ENCODE data around the gene KCNN3. TPM values are rescaled to one million over a fixed set of nuclear protein-coding genes. Genes with fewer than 3 reads are reported as not detected.

KCNN3 gene
- total RNA-seq, 1 experiment from 2014 or later: not detected

GRCh38 chr1:154729577-154729976, 140.5 kb downstream of the KCNN3 start:
- Mint-ChIP-seq H3K36me3 (ENCODE audit: insufficient read depth, unreplicated experiment) (peaks cover 3% of the 10 kb centered on the region), H3K4me3 (ENCODE audit: low read depth, unreplicated experiment) (no peak overlapping the region), H3K27me3 (ENCODE audit: unreplicated experiment) (peaks cover 6% of the 10 kb centered on the region), H3K9me3 (ENCODE audit: low read depth, unreplicated experiment) (no peaks in the 10 kb centered on the region), H3K4me1 (ENCODE audit: low read depth, unreplicated experiment) (peaks cover 24% of the 10 kb centered on the region), H3K27ac (ENCODE audit: unreplicated experiment) (peak overlapping the region; percentile 67)
- BruUV-seq (replicated peaks): no TSS peak
- CTCF ChIA-PET: interaction anchor here (0.8 kb wide), 1 partner anchor 15 kb away, joined by 3 read pairs; no protein-coding TSS in a partner anchor
- no peak for TF ChIP-seq CTCF (IDR thresholded peaks at IDR 0.05; ENCODE audit: unreplicated experiment)
- intact Hi-C loops (cut with micrococcal nuclease; ENCODE audit: unreplicated experiment): no loop called here
- no peak for DNase-seq

GRCh38 chr1:154729031-154729442, 141.0 kb downstream of the KCNN3 start:
- Mint-ChIP-seq H3K36me3 (ENCODE audit: insufficient read depth, unreplicated experiment) (peaks cover 3% of the 10 kb centered on the region), H3K4me1 (ENCODE audit: low read depth, unreplicated experiment) (peaks cover 24% of the 10 kb centered on the region), H3K27me3 (ENCODE audit: unreplicated experiment) (peaks cover under 1% of the 10 kb centered on the region), H3K9me3 (ENCODE audit: low read depth, unreplicated experiment) (no peaks in the 10 kb centered on the region), H3K27ac (ENCODE audit: unreplicated experiment) (peak overlapping the region; percentile 67), H3K4me3 (ENCODE audit: low read depth, unreplicated experiment) (no peak overlapping the region)
- DNase-seq: no peak
- BruUV-seq (replicated peaks): no TSS peak
- no peak for TF ChIP-seq CTCF (IDR thresholded peaks at IDR 0.05; ENCODE audit: unreplicated experiment)
- intact Hi-C loops (cut with micrococcal nuclease; ENCODE audit: unreplicated experiment): no loop called here
- CTCF ChIA-PET: no interaction called here

GRCh38 chr1:154726896-154727753, 143.0 kb downstream of the KCNN3 start:
- BruUV-seq (replicated peaks): no TSS peak
- Mint-ChIP-seq H3K4me1 (ENCODE audit: low read depth, unreplicated experiment) (peaks cover 24% of the 10 kb centered on the region), H3K4me3 (ENCODE audit: low read depth, unreplicated experiment) (no peak overlapping the region), H3K36me3 (ENCODE audit: insufficient read depth, unreplicated experiment) (peaks cover 3% of the 10 kb centered on the region), H3K27ac (ENCODE audit: unreplicated experiment) (no peak overlapping the region), H3K27me3 (ENCODE audit: unreplicated experiment) (no peaks in the 10 kb centered on the region), H3K9me3 (ENCODE audit: low read depth, unreplicated experiment) (no peaks in the 10 kb centered on the region)
- TF ChIP-seq CTCF (IDR thresholded peaks at IDR 0.05; ENCODE audit: unreplicated experiment): no peak
- CTCF ChIA-PET: no interaction called here
- DNase-seq: no peak
- intact Hi-C loops (cut with micrococcal nuclease; ENCODE audit: unreplicated experiment): no loop called here

GRCh38 chr1:154726443-154726842, 143.6 kb downstream of the KCNN3 start:
- Mint-ChIP-seq H3K27ac (ENCODE audit: unreplicated experiment) (no peak overlapping the region), H3K9me3 (ENCODE audit: low read depth, unreplicated experiment) (no peaks in the 10 kb centered on the region), H3K4me1 (ENCODE audit: low read depth, unreplicated experiment) (peaks cover 24% of the 10 kb centered on the region), H3K36me3 (ENCODE audit: insufficient read depth, unreplicated experiment) (peaks cover 3% of the 10 kb centered on the region), H3K27me3 (ENCODE audit: unreplicated experiment) (peaks cover under 1% of the 10 kb centered on the region), H3K4me3 (ENCODE audit: low read depth, unreplicated experiment) (no peak overlapping the region)
- BruUV-seq (replicated peaks): no TSS peak
- TF ChIP-seq CTCF (IDR thresholded peaks at IDR 0.05; ENCODE audit: unreplicated experiment): no peak
- CTCF ChIA-PET: no interaction called here
- intact Hi-C loops (cut with micrococcal nuclease; ENCODE audit: unreplicated experiment): no loop called here
- no peak for DNase-seq
